ENCODE results near the gene COL11A1. TPM values are rescaled to one million over a fixed set of nuclear protein-coding genes. Genes with fewer than 3 reads are reported as not detected.
A peak's percentile ranks its signal among the peaks of the same experiment; 100 is the strongest.

The COL11A1 gene
- polyA plus RNA-seq, 1 of the 3 experiments (the other 2 are of a cell fraction), result 0.13 TPM

- no peak for TF ChIP-seq FOXJ3 (CRISPR knock-in tag; IDR thresholded peaks at IDR 0.05)
- peak; percentile 15; the same call in 1 of the 2 replicates for TF ChIP-seq MAX (IDR thresholded peaks at IDR 0.05; ENCODE audit: low read depth)
- TF ChIP-seq EZH2phosphoT487 (IDR thresholded peaks at IDR 0.05; ENCODE audit: borderline replicate concordance, low read depth), result no peak
- peak; percentile 31; the same call in 1 of the 2 replicates for TF ChIP-seq NFIC (IDR thresholded peaks at IDR 0.05; ENCODE audit: borderline replicate concordance)
- TF ChIP-seq EP300 (IDR thresholded peaks at IDR 0.05; ENCODE audit: borderline replicate concordance in 1 of 2, low read depth in 1 of 2, low read length in 1 of 2), result peak in 1 of 2 experiments; percentile 85; a peak in 2 of 4 replicates
- no peak for TF ChIP-seq MXI1 (IDR thresholded peaks at IDR 0.05; ENCODE audit: low read depth, low read length)
- peak; percentile 88 for TF ChIP-seq TEAD4 (IDR thresholded peaks at IDR 0.05; ENCODE audit: borderline replicate concordance, insufficient read depth)
- TF ChIP-seq TCF12 (IDR thresholded peaks at IDR 0.05), result peak; percentile 82
- TF ChIP-seq RAD21 (IDR thresholded peaks at IDR 0.05; ENCODE audit: low read length), result no peak
- no peak for TF ChIP-seq TAF1 (IDR thresholded peaks at IDR 0.05; ENCODE audit: borderline replicate concordance, low read depth, low read length)
- TF ChIP-seq FOXM1 (IDR thresholded peaks at IDR 0.05; ENCODE audit: low read depth), result no peak
Measured at GRCh38 chr1:102879439-102879993, 228.8 kb downstream of the COL11A1 start (continued).

- no peak overlapping the region for H3K4me3 ChIP-seq (ENCODE audit: low read depth in 2 of 2, low read length in 1 of 2)
- 62% methylated on average over 1 of the region's 1 CpG for WGBS (ENCODE audit: low lambda C conversion rate)
- no peak overlapping the region for H3K9ac ChIP-seq
- no peaks in the 10 kb centered on the region for H3K79me2 ChIP-seq (ENCODE audit: insufficient read depth)
- no peak for TF ChIP-seq NFIC (IDR thresholded peaks at IDR 0.05; ENCODE audit: borderline replicate concordance)
- no peak for TF ChIP-seq NRF1 (IDR thresholded peaks at IDR 0.05; ENCODE audit: low read depth, low read length)
- no peak for TF ChIP-seq MEF2A (IDR thresholded peaks at IDR 0.05; ENCODE audit: borderline replicate concordance, low read depth)
- TF ChIP-seq YY1 (IDR thresholded peaks at IDR 0.05; ENCODE audit: low read depth), result no peak
- no peak for TF ChIP-seq CHD2 (IDR thresholded peaks at IDR 0.05; ENCODE audit: low read length, partially characterized antibody)
- no peak for TF ChIP-seq TEAD4 (IDR thresholded peaks at IDR 0.05; ENCODE audit: borderline replicate concordance, insufficient read depth)
- no peak for TF ChIP-seq CTCF (IDR thresholded peaks at IDR 0.05)
- no peak for TF ChIP-seq USF1 (IDR thresholded peaks at IDR 0.05; ENCODE audit: borderline replicate concordance, low read depth)
- no peak for TF ChIP-seq SIN3A (IDR thresholded peaks at IDR 0.05; ENCODE audit: borderline replicate concordance, low read depth, low read length)
- no peak for TF ChIP-seq JUND (IDR thresholded peaks at IDR 0.05)
- no peak for TF ChIP-seq TCF12 (IDR thresholded peaks at IDR 0.05)
- TF ChIP-seq EP300 (IDR thresholded peaks at IDR 0.05; ENCODE audit: borderline replicate concordance in 1 of 2, low read depth in 1 of 2, low read length in 1 of 2), result no peak
- no peak for TF ChIP-seq ELF1 (IDR thresholded peaks at IDR 0.05)
- no peak for TF ChIP-seq PBX3 (IDR thresholded peaks at IDR 0.05)
- TF ChIP-seq GABPA (IDR thresholded peaks at IDR 0.05; ENCODE audit: low read depth), result no peak
- no peak for TF ChIP-seq POLR2AphosphoS5 (IDR thresholded peaks at IDR 0.05; ENCODE audit: low read depth, low read length)
- no peaks in the 10 kb centered on the region for H4K20me1 ChIP-seq (ENCODE audit: insufficient read depth)
- no peaks in the 10 kb centered on the region for H3K36me3 ChIP-seq (replicated peaks in 1 of 2; ENCODE audit: control insufficient read depth in 1 of 2, insufficient read depth in 2 of 2, low read length in 1 of 2)
- H3K27me3 ChIP-seq (ENCODE audit: insufficient read depth), result no peaks in the 10 kb centered on the region
- POLR2A ChIA-PET, result no interaction called here
- CTCF ChIA-PET, result no interaction called here
- DNase-seq, result no peak
- H3F3A ChIP-seq (replicated peaks; ENCODE audit: insufficient read depth), result peaks cover 19% of the 10 kb centered on the region
- no peak overlapping the region for H3K27ac ChIP-seq (ENCODE audit: low read depth in 2 of 2, low read length in 1 of 2)
- no peak overlapping the region for H3K4me2 ChIP-seq
- H3K9me2 ChIP-seq, result no peaks in the 10 kb centered on the region
- no peaks in the 10 kb centered on the region for H3K9me3 ChIP-seq
- H2AFZ ChIP-seq (ENCODE audit: low read depth), result no peak overlapping the region
- peaks cover 0 to 12% of the 10 kb centered on the region in 2 experiments; a peak in 1 of 4 replicates for H3K4me1 ChIP-seq (ENCODE audit: control insufficient read depth in 1 of 2, insufficient read depth in 2 of 2, low read depth in 1 of 2, low read length in 1 of 2)
Measured at GRCh38 chr1:102875756-102876155, 232.6 kb downstream of the COL11A1 start.
